A673 (cell line): ENCODE data around the gene NEB. TPM values are rescaled to one million over a fixed set of nuclear protein-coding genes. Genes with fewer than 3 reads are reported as not detected.

Experiments used
- BruUV-seq: library from RNA; stranded (reverse); fragments of 400-500 nt; replicated peaks from 2 replicates; lab custom pipeline; 2021; lab: Mats Ljungman, UMichigan
- CTCF ChIA-PET: fragments of 300-600 bp; sonication (Branson Sonifier 250); formaldehyde crosslinking; loops from one replicate; lab custom pipeline; 2022; ENCODE audit warnings: antibody characterized with exemption; lab: Charles Lee
- POLR2A ChIA-PET: fragments of 300-600 bp; sonication (Branson Sonifier 250); formaldehyde crosslinking; loops from one replicate; lab custom pipeline; 2022; ENCODE audit warnings: antibody characterized with exemption; ENCODE audit not compliant: low non-redundant PET; lab: Charles Lee
- DNase-seq: peaks from one replicate; pipeline ENCODE4 v3.0.0-alpha.2; 2015; ENCODE audit warnings: low spot score
- H3K27ac ChIP-seq: fragments of 200-600 bp; sonication (generic); 2 replicates; pipeline ENCODE4 v1.5.1; 2016; ENCODE audit warnings: mixed run types, low read depth, mild to moderate bottlenecking, mixed read lengths, antibody characterized with exemption, low read length; ENCODE audit not compliant: poor library complexity, severe bottlenecking
- H3K27me3 ChIP-seq: fragments of 200-600 bp; sonication (generic); replicated peaks from 2 replicates; pipeline ENCODE4 v1.6.1; 2017; ENCODE audit warnings: mixed run types, low read depth, mild to moderate bottlenecking, mixed read lengths, antibody characterized with exemption, low read length; ENCODE audit not compliant: insufficient read depth, poor library complexity
- H3K36me3 ChIP-seq: fragments of 200-600 bp; sonication (generic); 2 replicates; pipeline ENCODE4 v1.6.1; 2016; ENCODE audit warnings: mixed run types, mild to moderate bottlenecking, mixed read lengths, antibody characterized with exemption, low read length; ENCODE audit not compliant: insufficient read depth, poor library complexity, severe bottlenecking
- H3K4me1 ChIP-seq: fragments of 200-600 bp; sonication (generic); 2 replicates; pipeline ENCODE4 v1.6.1; 2017; ENCODE audit warnings: mixed run types, mild to moderate bottlenecking, mixed read lengths, antibody characterized with exemption, low read length; ENCODE audit not compliant: insufficient read depth, poor library complexity, severe bottlenecking
- H3K4me3 ChIP-seq: fragments of 200-600 bp; sonication (generic); 2 replicates; pipeline ENCODE4 v1.5.1; 2016; ENCODE audit warnings: low read depth, mixed run types, mild to moderate bottlenecking, mixed read lengths, low read length; ENCODE audit not compliant: poor library complexity, severe bottlenecking
- H3K9me3 ChIP-seq: fragments of 200-600 bp; sonication (generic); 2 replicates; pipeline ENCODE4 v1.6.1; 2016; ENCODE audit warnings: mixed run types, low read depth, mild to moderate bottlenecking, mixed read lengths, antibody characterized with exemption, low read length; ENCODE audit not compliant: poor library complexity, severe bottlenecking
- CTCF ChIP-seq: fragments of 300-800, 200-600 bp; sonication (generic); conservative IDR thresholded peaks from 2 replicates; pipeline ENCODE4 v1.5.1; 2017; ENCODE audit warnings: low read depth, mild to moderate bottlenecking, antibody characterized with exemption, low read length, moderate library complexity, mixed read lengths
- EZH2 ChIP-seq: fragments of 200-600 bp; sonication (generic); IDR thresholded peaks from 2 replicates; pipeline ENCODE4 v1.6.1; 2017; ENCODE audit warnings: borderline replicate concordance, low read depth, mild to moderate bottlenecking, mixed read lengths, antibody characterized with exemption, low read length; ENCODE audit not compliant: poor library complexity, severe bottlenecking
- intact Hi-C: fragments of 100-400 bp; cut with micrococcal nuclease; formaldehyde crosslinking; loops from one replicate; pipeline ENCODE4 v1.10.0; 2022; ENCODE audit not compliant: unreplicated experiment
- total RNA-seq: library from RNA; stranded (reverse); gene quantifications from 2 replicates; pipeline ENCODE4 v1.2.3, GENCODE V29; 2021

Gene NEB
- total RNA-seq, 1 experiment from 2014 or later: 7.0 TPM

GRCh38 chr2:151576080-151576479 lies 158.2 kb downstream of the NEB start:
- Histone ChIP-seq H3K27me3 (no peaks in the 10 kb centered on the region), H3K9me3 (no peaks in the 10 kb centered on the region), H3K36me3 (no peaks in the 10 kb centered on the region), H3K4me3 (no peak overlapping the region), H3K27ac (no peak overlapping the region), H3K4me1 (no peaks in the 10 kb centered on the region)
- ChIA-PET POLR2A (no interaction called here), CTCF (no interaction called here)
- BruUV-seq: no TSS peak
- TF ChIP-seq EZH2 (no peak), CTCF (no peak)
- intact Hi-C loops: no loop called here
- DNase-seq: no peak

GRCh38 chr2:151575338-151575737 lies 158.9 kb downstream of the NEB start:
- no peak for DNase-seq
- no TSS peak for BruUV-seq
- intact Hi-C loops: no loop called here
- Histone ChIP-seq H3K27ac (no peak overlapping the region), H3K4me1 (no peaks in the 10 kb centered on the region), H3K27me3 (no peaks in the 10 kb centered on the region), H3K9me3 (no peaks in the 10 kb centered on the region), H3K36me3 (no peaks in the 10 kb centered on the region), H3K4me3 (no peak overlapping the region)
- ChIA-PET CTCF (no interaction called here), POLR2A (no interaction called here)
- TF ChIP-seq EZH2: no peak
- TF ChIP-seq CTCF: no peak

GRCh38 chr2:151570191-151570590 lies 164.1 kb downstream of the NEB start:
- ChIA-PET POLR2A (no interaction called here), CTCF (no interaction called here)
- H3K27ac ChIP-seq: no peak overlapping the region
- intact Hi-C loops: no loop called here
- H3K4me1 ChIP-seq: no peaks in the 10 kb centered on the region
- no peak overlapping the region for H3K4me3 ChIP-seq
- H3K27me3 ChIP-seq: no peaks in the 10 kb centered on the region
- H3K9me3 ChIP-seq: no peaks in the 10 kb centered on the region
- no peak for DNase-seq
- H3K36me3 ChIP-seq: no peaks in the 10 kb centered on the region
- TF ChIP-seq CTCF (no peak), EZH2 (no peak)
- BruUV-seq: no TSS peak
